Retinal pigment epithelial cell (primary cell): Measurements from ENCODE around the gene PROM2.
"Not testable (repeated sequence)": the region's sequence is repeated elsewhere in the genome, so short reads cannot be mapped to it uniquely, and the experiment has no call there.

ENCODE experiments used
- DNase-seq: peaks from one replicate; pipeline ENCODE4 v3.0.0-alpha.2; 2010; ENCODE audit warnings: low read depth
- H3K4me3 ChIP-seq: 2 replicates; pipeline ENCODE4 v1.5.1; 2011; ENCODE audit warnings: mild to moderate bottlenecking, low read length, control low read depth, moderate library complexity
- CTCF ChIP-seq: conservative IDR thresholded peaks from 2 replicates; pipeline ENCODE4 v1.5.1; 2011; ENCODE audit warnings: low read depth, low read length, control low read depth, inconsistent platforms

Gene PROM2

GRCh38 chr2:95269036-95269680, 5.1 kb upstream of the PROM2 start:
- no peak for DNase-seq
- TF ChIP-seq CTCF = no peak
- H3K4me3 ChIP-seq = no peak overlapping the region

GRCh38 chr2:95269745-95270144, 4.5 kb upstream of the PROM2 start:
- DNase-seq, H3K4me3 ChIP-seq: not testable (repeated sequence)

DNA sequence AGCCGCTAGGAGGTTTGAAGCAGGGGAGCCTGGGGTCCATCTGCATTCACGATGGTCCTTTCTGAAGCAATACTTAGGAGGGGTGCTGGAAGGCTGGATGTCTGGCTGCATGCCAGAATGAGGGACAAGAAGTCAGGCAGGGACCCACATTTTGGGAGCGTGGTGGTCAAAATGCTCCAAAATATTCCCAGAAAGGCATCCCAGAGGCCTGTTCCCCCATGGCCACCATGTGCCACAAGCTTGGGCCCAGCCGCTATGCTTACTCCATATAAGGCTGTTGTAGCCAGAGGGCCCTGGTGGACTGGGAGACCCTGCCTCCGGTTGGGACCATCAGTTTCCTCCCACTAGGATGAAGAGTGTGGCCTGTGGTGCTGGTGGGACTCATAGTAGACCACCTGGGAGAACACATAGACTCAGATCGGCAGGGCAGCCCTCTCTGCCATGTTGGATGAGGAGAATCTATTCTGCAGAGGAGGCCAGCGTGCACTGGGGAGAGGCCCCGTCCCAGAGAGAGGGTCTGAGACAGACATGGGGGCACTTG, 3.6 kb upstream of the PROM2 start:
- DNase-seq = no peak
- H3K4me3 ChIP-seq = no peak overlapping the region
- no peak for TF ChIP-seq CTCF

GRCh38 chr2:95271381-95271971, 2.8 kb upstream of the PROM2 start:
- TF ChIP-seq CTCF = no peak
- no peak for DNase-seq
- H3K4me3 ChIP-seq = no peak overlapping the region

DNA sequence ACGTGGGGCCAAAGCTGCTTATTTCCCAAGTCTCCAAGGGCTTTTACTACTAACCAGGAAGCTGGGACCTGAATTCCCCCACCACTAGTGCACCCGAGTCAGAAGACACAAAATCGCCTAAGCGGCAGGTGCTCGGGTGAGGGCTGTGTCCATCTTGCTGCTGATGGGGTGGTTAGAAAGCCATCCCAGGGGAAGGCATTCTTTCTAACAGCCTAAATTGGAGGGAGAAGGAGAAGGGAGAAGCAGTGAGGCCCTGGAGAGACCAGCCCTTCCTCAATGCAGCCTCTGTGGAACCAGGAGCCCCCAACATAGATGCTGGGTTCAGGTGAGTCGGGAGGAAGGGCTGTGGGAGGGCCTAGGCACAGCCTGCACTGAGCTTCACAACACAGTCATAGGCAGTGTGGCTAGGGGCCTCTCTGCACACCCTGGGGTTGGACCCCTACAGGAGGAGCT, 1.9 kb upstream of the PROM2 start:
- no peak for DNase-seq
- no peak overlapping the region for H3K4me3 ChIP-seq
- TF ChIP-seq CTCF = no peak

DNA sequence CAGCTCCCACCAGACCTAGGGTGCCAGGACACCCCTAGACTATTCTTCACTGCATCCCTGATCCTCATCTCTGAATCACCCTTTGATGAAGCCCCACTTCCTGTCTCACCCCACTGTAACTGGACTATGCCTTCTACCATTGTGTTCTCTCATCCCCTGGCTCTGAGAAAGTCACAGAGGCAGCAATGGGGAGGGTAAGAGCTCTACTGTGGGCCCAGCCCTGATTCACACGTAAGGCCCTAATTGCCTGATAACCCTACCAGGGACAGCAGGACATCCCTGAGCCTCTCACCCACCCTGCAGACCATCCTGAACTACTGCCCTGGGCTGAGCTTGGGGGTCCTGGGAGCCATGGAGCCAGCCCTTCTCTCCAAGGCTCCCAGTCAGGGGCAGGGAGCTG, 1.5 kb upstream of the PROM2 start:
- no peak for TF ChIP-seq CTCF
- H3K4me3 ChIP-seq = no peak overlapping the region
- no peak for DNase-seq

DNA sequence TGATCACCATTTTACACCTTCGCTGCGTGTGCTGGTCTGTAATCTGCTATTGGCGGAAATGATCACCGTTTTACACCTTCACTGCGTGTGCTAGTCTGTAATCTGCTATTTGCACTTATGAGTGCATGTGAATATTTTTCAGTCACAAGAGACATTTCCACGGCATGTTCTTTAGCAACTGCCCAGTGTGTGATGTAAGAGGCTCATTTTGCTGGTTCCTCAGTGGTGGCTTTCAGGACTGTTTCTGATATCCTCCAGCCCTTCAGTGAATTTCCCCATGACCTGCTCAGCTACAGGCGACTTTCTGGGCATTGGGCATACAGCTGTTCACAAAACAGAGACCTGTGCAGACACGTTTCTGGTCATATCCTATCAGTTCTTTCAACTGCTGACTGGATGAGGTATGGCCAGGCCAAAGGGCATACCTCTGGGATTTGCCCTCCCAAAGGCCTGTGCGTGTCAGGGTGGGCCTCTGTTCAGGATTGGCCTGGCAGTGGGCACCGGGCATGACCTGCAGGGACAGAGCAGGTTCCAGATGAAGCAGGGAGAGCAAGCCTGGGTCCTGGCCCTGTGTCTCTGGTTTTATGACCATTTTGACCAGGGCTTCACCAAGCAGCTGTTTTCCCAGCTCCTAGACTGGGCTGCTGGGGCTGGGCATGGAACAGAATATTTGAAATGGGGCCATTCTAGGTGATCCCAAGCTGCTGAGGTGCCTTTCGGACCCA, 521 bp upstream of the PROM2 start:
- H3K4me3 ChIP-seq = no peak overlapping the region
- TF ChIP-seq CTCF = no peak
- DNase-seq = no peak
